ENCODE data around the gene WARS2. TPM values are rescaled to one million over a fixed set of nuclear protein-coding genes. Genes with fewer than 3 reads are reported as not detected.

Gene WARS2
- total RNA-seq, 2 experiments from 2014 or later, result 28.3 to 30.0 TPM

DNA sequence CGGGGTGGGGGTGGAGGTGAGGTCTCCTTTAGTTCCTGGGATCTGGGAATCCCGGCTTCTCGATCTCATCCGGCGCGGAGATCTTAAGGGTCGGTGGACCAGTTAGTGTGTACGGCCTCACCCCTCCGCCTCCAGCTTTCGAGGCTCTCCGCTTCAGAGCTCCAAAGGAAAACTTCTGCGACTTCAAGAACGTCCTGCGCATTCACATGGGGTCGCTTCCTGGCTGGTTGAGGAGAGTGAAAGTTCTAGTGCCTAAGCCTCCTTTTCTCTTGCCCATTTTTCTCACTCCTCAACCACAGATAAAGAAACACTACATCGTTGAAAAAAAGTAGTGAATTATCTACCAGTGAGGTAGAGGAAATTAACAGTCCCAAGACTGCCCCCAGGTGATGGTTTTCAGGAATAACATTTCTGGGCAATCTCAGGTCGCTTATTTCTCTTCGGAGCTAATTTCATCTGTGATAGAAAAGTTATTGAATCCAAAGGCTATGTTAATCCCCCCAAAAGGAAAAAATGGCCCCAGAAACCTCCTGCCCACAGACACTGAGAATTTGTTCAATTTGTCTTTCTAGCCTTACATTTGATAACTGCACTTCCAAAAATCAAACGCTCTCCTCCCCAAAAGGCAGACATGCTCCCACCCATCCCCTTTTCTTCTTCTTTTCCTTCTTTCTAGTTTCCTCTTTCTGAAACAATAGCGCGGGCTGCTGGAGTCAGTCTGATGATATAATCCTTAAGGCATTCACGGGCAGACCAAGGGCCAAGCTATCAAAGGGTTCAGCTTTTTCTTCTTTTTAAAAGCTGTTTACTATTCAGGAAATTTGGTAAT is 131.8 kb downstream of the WARS2 start:
- intact Hi-C loops (cut with micrococcal nuclease), result loop anchor here (1.0 to 10.0 kb wide), 5 partner anchors 23 to 931 kb away; partner anchors contain the start of gene HAO2
- H3K9me3 Mint-ChIP-seq, result peaks cover 8% of the 10 kb centered on the region
- CTCF ChIA-PET, result interaction anchor here (0.6 to 1.6 kb wide), 9 partner anchors 9 to 849 kb away, joined by 3 to 11 read pairs (median 3); no protein-coding TSS in a partner anchor
- H3K36me3 Mint-ChIP-seq (ENCODE audit: low read depth), result peaks cover 10% of the 10 kb centered on the region
- H3K4me3 Mint-ChIP-seq, result peak overlapping the region; percentile 46
- peaks cover 13% of the 10 kb centered on the region for H3K4me1 Mint-ChIP-seq (ENCODE audit: low read depth)
- DNase-seq, result peak; percentile 55
- H3K27ac Mint-ChIP-seq, result no peak overlapping the region
- peaks cover 68% of the 10 kb centered on the region for H3K27me3 Mint-ChIP-seq (ENCODE audit: low read depth)

DNA sequence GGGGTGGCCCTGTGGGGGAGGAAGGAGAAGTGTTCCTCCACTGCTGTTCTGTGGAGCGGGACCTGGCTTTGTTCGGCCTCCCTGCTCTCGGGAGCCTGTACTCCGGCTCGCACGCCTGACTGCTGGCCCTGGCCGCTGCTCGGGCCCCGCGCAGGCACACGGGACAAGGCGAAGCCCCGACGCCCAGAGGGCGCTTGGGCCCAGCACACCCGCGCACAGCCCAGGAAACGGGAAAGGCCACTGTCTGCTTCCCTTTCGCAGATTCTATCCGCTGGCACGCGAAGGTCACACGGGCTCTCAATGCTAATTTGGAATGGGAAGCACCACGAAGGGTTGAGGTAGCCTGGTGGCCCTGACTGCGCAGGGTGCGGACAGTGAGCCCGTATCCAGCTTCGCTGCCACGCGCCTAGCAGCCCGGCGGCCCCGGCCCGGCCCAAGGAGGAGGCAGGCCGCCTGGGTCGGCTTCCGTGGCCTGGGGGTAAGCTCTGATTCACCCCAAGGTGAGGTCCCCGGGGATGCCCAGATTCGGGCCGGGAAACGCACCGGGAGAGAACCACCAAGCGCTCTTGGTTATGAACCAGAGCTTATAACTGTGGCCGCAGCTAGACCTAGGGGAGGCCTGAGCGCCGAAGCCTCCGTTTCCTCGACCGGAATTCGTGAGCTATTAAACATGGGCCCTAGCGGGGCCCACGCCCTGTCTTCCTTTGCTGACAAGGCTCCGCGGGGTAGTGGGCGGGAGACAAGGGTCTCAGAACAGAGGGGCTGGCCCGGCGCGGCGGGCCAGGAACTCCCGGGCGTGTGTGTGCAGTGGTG is 132.6 kb downstream of the WARS2 start:
- H3K4me3 Mint-ChIP-seq, result peak overlapping the region; percentile 46
- peaks cover 13% of the 10 kb centered on the region for H3K4me1 Mint-ChIP-seq (ENCODE audit: low read depth)
- no peak overlapping the region for H3K27ac Mint-ChIP-seq
- intact Hi-C loops (cut with micrococcal nuclease), result loop anchor here (1.0 to 10.0 kb wide), 5 partner anchors 23 to 931 kb away; partner anchors contain the start of gene HAO2
- H3K9me3 Mint-ChIP-seq, result peaks cover 8% of the 10 kb centered on the region
- DNase-seq, result no peak
- CTCF ChIA-PET, result interaction anchor here (0.8 to 1.5 kb wide), 3 partner anchors 12 to 848 kb away, joined by 3 to 11 read pairs (median 3); no protein-coding TSS in a partner anchor
- peaks cover 10% of the 10 kb centered on the region for H3K36me3 Mint-ChIP-seq (ENCODE audit: low read depth)
- peaks cover 75% of the 10 kb centered on the region for H3K27me3 Mint-ChIP-seq (ENCODE audit: low read depth)

DNA sequence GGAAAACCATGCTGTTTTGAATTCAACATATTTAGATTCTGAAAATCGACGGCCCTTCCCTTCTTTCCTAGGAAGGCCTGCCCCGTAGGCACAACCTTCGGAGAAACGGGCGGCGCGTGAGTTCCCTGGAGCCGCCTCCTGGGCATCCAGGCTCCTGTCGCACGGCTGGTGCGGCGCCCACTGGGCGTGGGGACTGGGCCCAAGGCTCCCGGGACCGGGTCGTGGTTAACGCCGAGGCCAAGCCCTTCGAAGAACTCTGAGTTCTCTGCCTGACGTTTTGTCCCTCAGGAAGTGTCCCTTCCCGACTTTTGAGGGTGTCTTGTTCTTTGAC is 133.1 kb downstream of the WARS2 start:
- CTCF ChIA-PET, result no interaction called here
- peaks cover 4% of the 10 kb centered on the region for H3K9me3 Mint-ChIP-seq
- peaks cover 14% of the 10 kb centered on the region for H3K4me1 Mint-ChIP-seq (ENCODE audit: low read depth)
- peaks cover 9% of the 10 kb centered on the region for H3K36me3 Mint-ChIP-seq (ENCODE audit: low read depth)
- peaks cover 73% of the 10 kb centered on the region for H3K27me3 Mint-ChIP-seq (ENCODE audit: low read depth)
- no peak for DNase-seq
- H3K4me3 Mint-ChIP-seq, result no peak overlapping the region
- no peak overlapping the region for H3K27ac Mint-ChIP-seq
- intact Hi-C loops (cut with micrococcal nuclease), result loop anchor here (10.0 kb wide), 1 partner anchor 357 kb away; the partner anchor contains the start of gene HAO2

DNA sequence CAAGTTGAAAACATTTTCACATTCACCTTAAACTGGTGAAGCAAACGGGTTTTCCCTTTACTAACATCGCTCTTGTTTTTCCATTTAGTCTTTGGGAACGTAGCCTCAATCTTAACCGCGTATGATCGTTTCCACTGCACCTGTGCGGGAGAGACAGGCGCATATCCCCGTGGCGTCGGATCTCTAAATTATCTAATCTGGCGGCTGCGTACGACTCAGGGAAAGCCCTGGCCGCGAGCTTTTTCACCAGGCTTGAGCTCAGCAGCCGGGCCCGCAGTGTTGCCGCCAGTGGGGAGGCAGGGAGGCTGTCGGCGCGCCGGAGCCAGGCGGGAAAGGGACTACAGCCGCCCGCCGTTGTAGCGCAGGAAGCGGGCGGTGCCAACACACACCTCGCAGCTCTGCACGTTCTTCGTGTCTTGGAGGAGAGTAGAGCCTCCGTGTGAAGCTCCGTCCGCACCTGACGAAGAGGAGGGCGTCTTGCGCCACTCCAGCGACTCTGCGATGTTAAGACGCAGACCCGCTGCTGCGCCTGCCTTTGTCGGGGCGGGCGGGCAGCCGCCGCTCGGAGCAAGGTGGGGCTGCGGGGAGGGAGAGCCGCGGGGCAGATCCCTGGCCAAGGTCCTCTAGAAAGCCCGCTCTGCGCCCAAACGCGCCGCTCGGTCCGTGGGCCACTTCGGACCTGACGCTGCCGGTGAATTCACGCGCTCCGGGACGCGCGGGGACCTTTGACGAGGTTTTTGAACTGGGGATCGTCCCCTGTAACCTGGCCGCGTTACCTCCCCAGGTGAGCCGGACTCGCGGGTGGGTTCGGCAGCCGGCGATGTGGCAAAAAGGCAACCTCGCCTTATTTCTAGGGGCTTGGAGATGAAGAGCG is 133.8 kb downstream of the WARS2 start:
- DNase-seq, result no peak
- no peak overlapping the region for H3K27ac Mint-ChIP-seq
- peaks cover 19% of the 10 kb centered on the region for H3K4me1 Mint-ChIP-seq (ENCODE audit: low read depth)
- intact Hi-C loops (cut with micrococcal nuclease), result loop anchor here (10.0 kb wide), 1 partner anchor 358 kb away; the partner anchor contains the start of gene HAO2
- H3K9me3 Mint-ChIP-seq, result peaks cover 2% of the 10 kb centered on the region
- CTCF ChIA-PET, result interaction anchor here (1.0 kb wide), 1 partner anchor 21 kb away, joined by 4 read pairs; no protein-coding TSS in a partner anchor
- no peak overlapping the region for H3K4me3 Mint-ChIP-seq
- peaks cover 5% of the 10 kb centered on the region for H3K36me3 Mint-ChIP-seq (ENCODE audit: low read depth)
- peaks cover 74% of the 10 kb centered on the region for H3K27me3 Mint-ChIP-seq (ENCODE audit: low read depth)

DNA sequence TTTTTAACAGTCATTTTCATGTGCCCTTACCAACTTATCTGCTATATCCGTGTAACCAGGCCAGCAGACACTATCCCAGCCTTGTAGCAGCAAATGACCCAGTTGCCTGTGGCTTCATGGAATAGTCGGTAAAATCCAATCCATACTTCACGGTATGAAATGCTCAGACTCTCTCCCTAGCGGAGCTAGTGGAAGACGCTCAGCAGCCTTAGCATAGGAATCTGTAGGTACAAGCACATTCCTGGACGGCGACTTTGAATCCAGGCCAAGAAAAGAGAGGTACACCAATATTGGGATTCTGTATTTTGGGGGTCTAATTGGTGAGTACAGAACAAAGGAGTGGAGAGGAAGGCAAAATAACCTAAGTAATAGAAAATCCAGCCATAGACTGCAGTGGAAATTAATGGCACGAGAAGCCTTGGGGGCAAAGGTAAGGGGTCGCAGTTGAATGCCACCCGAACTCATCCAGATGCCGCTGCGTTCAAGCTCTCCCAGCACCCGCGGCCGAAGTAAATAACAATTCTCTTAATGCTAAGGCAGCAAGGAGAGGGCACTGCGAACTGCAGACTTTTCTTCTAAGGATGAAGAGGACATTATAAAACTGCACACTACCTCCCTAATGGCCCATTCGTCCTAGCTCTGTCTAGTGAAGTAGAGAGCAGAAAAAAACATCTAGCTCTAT is 134.6 kb downstream of the WARS2 start:
- peaks cover 21% of the 10 kb centered on the region for H3K4me1 Mint-ChIP-seq (ENCODE audit: low read depth)
- H3K27ac Mint-ChIP-seq, result no peak overlapping the region
- DNase-seq, result no peak
- CTCF ChIA-PET, result interaction anchor here (1.0 kb wide), 1 partner anchor 20 kb away, joined by 4 read pairs; no protein-coding TSS in a partner anchor
- peaks cover 2% of the 10 kb centered on the region for H3K9me3 Mint-ChIP-seq
- no peak overlapping the region for H3K4me3 Mint-ChIP-seq
- intact Hi-C loops (cut with micrococcal nuclease), result loop anchor here (10.0 kb wide), 1 partner anchor 359 kb away; the partner anchor contains the start of gene HAO2
- H3K27me3 Mint-ChIP-seq (ENCODE audit: low read depth), result peaks cover 76% of the 10 kb centered on the region
- peaks cover 5% of the 10 kb centered on the region for H3K36me3 Mint-ChIP-seq (ENCODE audit: low read depth)

DNA sequence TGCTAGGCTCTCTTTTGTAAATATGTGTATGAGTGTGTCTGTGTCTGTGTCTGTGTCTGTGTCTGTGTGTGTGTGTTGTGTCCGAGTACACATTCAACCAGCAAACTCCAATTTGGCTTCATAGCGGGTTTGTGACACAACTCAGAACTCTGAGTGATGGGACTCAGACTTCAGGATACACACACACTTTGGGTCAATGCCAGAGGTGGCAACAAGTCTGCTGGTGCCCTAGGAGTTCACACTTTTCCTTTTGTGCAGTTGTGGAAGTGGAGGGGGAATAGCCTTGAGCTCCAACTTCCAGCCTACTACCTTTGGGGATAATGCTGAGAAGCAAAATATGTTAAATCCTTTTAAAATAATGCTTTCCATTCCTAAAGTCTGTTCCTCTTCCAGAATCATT is 135.7 kb downstream of the WARS2 start:
- intact Hi-C loops (cut with micrococcal nuclease), result loop anchor here (10.0 kb wide), 1 partner anchor 360 kb away; the partner anchor contains the start of gene HAO2
- Mint-ChIP-seq H3K4me1 (ENCODE audit: low read depth) (peaks cover 28% of the 10 kb centered on the region), H3K36me3 (ENCODE audit: low read depth) (peaks cover 5% of the 10 kb centered on the region), H3K4me3 (no peak overlapping the region), H3K9me3 (peaks cover 2% of the 10 kb centered on the region), H3K27me3 (ENCODE audit: low read depth) (peaks cover 77% of the 10 kb centered on the region), H3K27ac (no peak overlapping the region)
- CTCF ChIA-PET, result no interaction called here
- DNase-seq, result no peak

DNA sequence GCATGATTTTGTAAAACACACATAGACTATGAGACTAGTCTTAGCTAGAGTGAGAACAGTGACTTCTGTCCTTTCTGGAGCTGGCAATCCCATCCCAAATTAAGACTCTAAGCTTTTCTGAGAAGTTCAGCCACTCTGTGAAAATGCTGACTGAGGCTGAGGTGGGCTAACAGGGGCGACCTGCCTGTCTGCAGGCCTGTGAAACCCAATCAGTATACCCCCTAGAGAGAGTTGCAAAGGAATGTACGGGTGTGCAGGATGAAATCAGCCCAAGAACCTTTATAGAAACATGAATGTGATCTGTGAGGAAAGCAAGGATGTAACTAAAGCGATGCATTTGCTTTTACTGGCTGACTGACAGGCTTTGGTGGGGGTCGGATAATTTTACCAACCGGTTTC is 136.3 kb downstream of the WARS2 start:
- Mint-ChIP-seq H3K4me3 (no peak overlapping the region), H3K27me3 (ENCODE audit: low read depth) (peaks cover 78% of the 10 kb centered on the region), H3K27ac (no peak overlapping the region), H3K4me1 (ENCODE audit: low read depth) (peaks cover 28% of the 10 kb centered on the region), H3K9me3 (peaks cover 2% of the 10 kb centered on the region), H3K36me3 (ENCODE audit: low read depth) (peaks cover 5% of the 10 kb centered on the region)
- intact Hi-C loops (cut with micrococcal nuclease), result loop anchor here (10.0 kb wide), 1 partner anchor 361 kb away; the partner anchor contains the start of gene HAO2
- CTCF ChIA-PET, result no interaction called here
- DNase-seq, result no peak

DNA sequence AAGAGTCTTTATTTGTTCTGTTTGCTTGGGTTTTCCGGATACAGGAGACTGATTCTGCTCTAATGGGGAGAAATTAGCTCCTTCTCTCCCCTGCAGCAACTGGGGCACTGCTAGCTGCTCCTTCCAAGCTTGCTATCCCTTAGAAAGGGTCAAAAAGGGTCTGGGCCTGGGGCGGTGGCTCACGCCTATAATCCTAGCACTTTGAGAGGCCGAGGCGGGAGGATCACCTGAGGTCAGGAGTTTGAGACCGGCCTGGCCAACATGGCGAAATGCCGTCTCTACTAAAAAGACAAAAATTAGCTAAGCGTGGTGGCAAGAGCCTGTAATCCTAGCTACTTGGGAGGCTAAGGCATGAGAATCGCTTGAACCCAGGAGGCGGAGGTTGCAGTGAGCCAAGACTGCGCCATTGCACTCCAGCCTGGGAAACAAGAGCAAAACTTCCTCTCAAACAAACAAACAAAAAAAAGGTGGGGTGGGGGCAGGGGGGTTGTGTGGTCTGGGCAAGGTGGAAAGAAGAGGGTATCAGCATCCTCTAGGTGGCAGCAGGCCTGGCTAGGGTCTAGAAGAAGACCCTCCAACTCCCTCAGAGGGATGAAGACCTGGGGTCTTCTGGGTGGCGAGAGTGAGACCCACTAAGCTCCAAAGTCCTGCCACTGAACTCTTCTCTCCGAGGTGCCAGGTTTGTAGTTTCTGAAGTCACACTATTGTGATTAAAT is 136.9 kb downstream of the WARS2 start:
- no peak for DNase-seq
- Mint-ChIP-seq H3K27me3 (ENCODE audit: low read depth) (peaks cover 78% of the 10 kb centered on the region), H3K36me3 (ENCODE audit: low read depth) (peaks cover 4% of the 10 kb centered on the region), H3K27ac (no peak overlapping the region), H3K4me1 (ENCODE audit: low read depth) (peaks cover 24% of the 10 kb centered on the region), H3K9me3 (no peaks in the 10 kb centered on the region), H3K4me3 (no peak overlapping the region)
- CTCF ChIA-PET, result no interaction called here
- intact Hi-C loops (cut with micrococcal nuclease), result loop anchor here (10.0 kb wide), 1 partner anchor 361 kb away; the partner anchor contains the start of gene HAO2

DNA sequence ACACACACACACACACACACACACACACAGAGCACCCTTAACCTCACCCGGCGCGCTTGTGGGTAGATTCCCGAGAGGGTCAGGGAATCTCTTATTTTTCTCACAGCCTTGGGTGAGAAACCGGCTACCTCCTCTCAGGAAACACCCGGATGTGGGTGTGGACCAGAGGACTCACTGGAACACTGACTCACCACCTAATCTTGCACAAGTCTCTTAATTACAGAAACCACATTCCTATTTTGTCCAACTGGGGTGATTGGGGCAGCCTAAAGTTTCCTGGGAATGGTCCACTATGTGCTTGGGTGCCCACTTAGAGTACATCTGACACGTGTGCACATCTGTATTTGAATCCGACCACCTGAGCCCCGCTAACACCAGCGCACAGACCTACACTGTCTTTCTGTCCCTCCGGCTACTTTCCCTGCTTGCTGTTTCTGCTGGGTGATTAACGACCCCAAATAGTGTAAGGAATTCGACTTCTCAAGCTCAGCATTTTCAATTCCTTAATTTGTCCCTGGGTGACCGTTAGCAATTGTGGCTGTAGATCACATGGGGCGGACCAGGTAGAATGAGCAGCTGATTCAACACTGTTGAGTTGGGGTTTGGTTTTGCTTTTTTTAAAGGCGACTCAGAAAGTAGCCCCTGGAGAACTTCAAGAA is 138.3 kb downstream of the WARS2 start:
- intact Hi-C loops (cut with micrococcal nuclease), result loop anchor here (10.0 kb wide), 1 partner anchor 363 kb away; the partner anchor contains the start of gene HAO2
- Mint-ChIP-seq H3K4me3 (no peak overlapping the region), H3K4me1 (ENCODE audit: low read depth) (peaks cover 19% of the 10 kb centered on the region), H3K27ac (no peak overlapping the region), H3K36me3 (ENCODE audit: low read depth) (peaks cover 2% of the 10 kb centered on the region), H3K9me3 (no peaks in the 10 kb centered on the region), H3K27me3 (ENCODE audit: low read depth) (peaks cover 82% of the 10 kb centered on the region)
- DNase-seq, result no peak
- CTCF ChIA-PET, result no interaction called here

DNA sequence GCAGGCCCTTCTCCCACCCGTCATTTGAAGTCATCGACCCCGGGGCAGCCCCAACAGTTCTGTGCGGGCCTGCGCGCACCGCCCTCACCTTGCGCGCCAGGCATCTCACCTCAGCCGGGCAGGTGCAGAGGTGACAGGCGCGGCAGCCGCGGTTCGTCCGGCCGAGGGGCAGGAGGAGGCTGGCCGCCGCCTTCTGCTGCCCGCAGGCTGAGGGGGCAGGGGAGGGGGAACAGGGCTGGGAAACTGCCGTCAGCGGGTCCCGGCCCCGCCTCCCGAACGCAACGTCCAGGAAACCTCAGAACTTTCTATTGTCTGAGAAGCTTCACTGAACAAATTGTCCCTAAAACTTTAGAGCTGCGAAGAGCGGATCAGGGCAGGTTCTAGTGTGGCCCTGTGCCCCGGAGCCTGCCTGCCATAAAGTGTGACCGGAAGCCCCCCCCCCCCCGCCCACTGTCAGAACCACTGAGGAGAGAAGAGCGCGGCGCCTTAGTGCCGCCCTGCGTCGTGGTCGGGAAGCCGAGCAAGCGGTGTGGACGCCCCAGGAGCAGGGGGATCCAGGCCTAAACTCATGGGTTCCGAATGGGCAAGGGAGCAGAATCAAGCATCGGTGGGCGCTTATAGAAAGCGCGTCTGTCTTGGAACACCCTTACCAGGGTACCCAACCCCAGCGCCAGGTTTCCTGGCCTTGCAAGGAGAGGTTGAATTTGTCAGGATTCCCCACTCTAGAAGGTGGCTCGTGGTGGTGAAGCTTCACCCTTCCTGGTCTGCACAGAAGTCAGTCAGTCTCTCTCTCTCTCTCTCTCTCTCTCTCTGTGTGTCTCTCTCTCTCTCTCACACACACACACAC is 139.0 kb downstream of the WARS2 start:
- H3K36me3 Mint-ChIP-seq (ENCODE audit: low read depth), result peaks cover 1% of the 10 kb centered on the region
- no peak overlapping the region for H3K27ac Mint-ChIP-seq
- intact Hi-C loops (cut with micrococcal nuclease), result loop anchor here (10.0 kb wide), 1 partner anchor 363 kb away; the partner anchor contains the start of gene HAO2
- H3K4me1 Mint-ChIP-seq (ENCODE audit: low read depth), result peaks cover 17% of the 10 kb centered on the region
- H3K27me3 Mint-ChIP-seq (ENCODE audit: low read depth), result peaks cover 79% of the 10 kb centered on the region
- DNase-seq, result no peak
- no peak overlapping the region for H3K4me3 Mint-ChIP-seq
- CTCF ChIA-PET, result no interaction called here
- H3K9me3 Mint-ChIP-seq, result no peaks in the 10 kb centered on the region

All from activated naive CD4-positive, alpha-beta T cell treated with anti-CD3 and anti-CD28 coated beads for 36 hours (primary cell).